ENCODE data around the gene PLA2G2C.
"Not testable (repeated sequence)": the region's sequence is repeated elsewhere in the genome, so short reads cannot be mapped to it uniquely, and the experiment has no call there.

The PLA2G2C gene

GRCh38 chr1:20150969-20151368, 35.3 kb downstream of the PLA2G2C start:
- no peak for DNase-seq

GRCh38 chr1:20150326-20150705, 36.0 kb downstream of the PLA2G2C start:
- no peak for DNase-seq

GRCh38 chr1:20149601-20150325, 36.6 kb downstream of the PLA2G2C start:
- no peak for DNase-seq

GRCh38 chr1:20148571-20149500, 37.5 kb downstream of the PLA2G2C start:
- DNase-seq, result no peak

GRCh38 chr1:20147846-20148570, 38.3 kb downstream of the PLA2G2C start:
- DNase-seq, result no peak

- DNase-seq, result no peak
These were observed 42.4 kb downstream of the PLA2G2C start for GRCh38 chr1:20143734-20144565.

- no peak for DNase-seq
These were observed 43.0 kb downstream of the PLA2G2C start for GRCh38 chr1:20143318-20143717.

GRCh38 chr1:20142001-20142710, 44.2 kb downstream of the PLA2G2C start:
- DNase-seq, result no peak

GRCh38 chr1:20141466-20141865, 44.9 kb downstream of the PLA2G2C start:
- no peak for DNase-seq

- no peak for DNase-seq
These were observed 45.3 kb downstream of the PLA2G2C start for GRCh38 chr1:20141001-20141400.

- no peak for DNase-seq
These were observed 46.3 kb downstream of the PLA2G2C start for GRCh38 chr1:20139776-20140612.

GRCh38 chr1:20138961-20139550, 47.3 kb downstream of the PLA2G2C start, which contains the start of gene PLA2G2F:
PLA2G2F (plus strand) TSS chr1:20139323; CDS start chr1:20139428, 105 bp downstream.
- DNase-seq, result no peak

GRCh38 chr1:20138346-20138745, 48.0 kb downstream of the PLA2G2C start:
- DNase-seq, result no peak

GRCh38 chr1:20137604-20138003, 48.7 kb downstream of the PLA2G2C start:
- DNase-seq, result no peak

GRCh38 chr1:20137055-20137454, 49.3 kb downstream of the PLA2G2C start:
- DNase-seq, result no peak

- no peak for DNase-seq
These were observed 50.1 kb downstream of the PLA2G2C start for GRCh38 chr1:20136249-20136648.

- no peak for DNase-seq
These were observed 51.3 kb downstream of the PLA2G2C start for GRCh38 chr1:20134995-20135394.

GRCh38 chr1:20130518-20130917, 55.8 kb downstream of the PLA2G2C start:
- DNase-seq, result not testable (repeated sequence)

GRCh38 chr1:20126806-20127440, 59.4 kb downstream of the PLA2G2C start:
- no peak for DNase-seq
